Cardiac fibroblast (primary cell): ENCODE results near the gene PHLDB2.

Source experiments
- DNase-seq, 2 donors: peaks; one replicate each; pipeline versions ENCODE4 v3.0.0 to v3.0.0-alpha.2; 2010; ENCODE audit warnings: low read depth in 2 of 2
- H3K4me3 ChIP-seq, 2 donors: replicated peaks in 1 of 2; 1 replicate in 1 of 2; 2 replicates in 1 of 2; pipeline ENCODE4 v1.5.1; 2011; ENCODE audit warnings: low read depth in 2 of 2, low read length in 2 of 2, mild to moderate bottlenecking in 2 of 2, moderate library complexity in 1 of 2
- CTCF ChIP-seq: IDR thresholded peaks from one replicate; pipeline ENCODE4 v1.5.1; 2011; ENCODE audit warnings: low read depth, mild to moderate bottlenecking, low read length, inconsistent platforms

PHLDB2 gene

GRCh38 chr3:111993038-111993437, 134.0 kb downstream of the PHLDB2 start:
- TF ChIP-seq CTCF = no peak
- H3K4me3 ChIP-seq = no peak overlapping the region
- DNase-seq = no peak

- DNase-seq = peak in 1 of 2 donors; percentile 26
Observed at GRCh38 chr3:111998636-111999483, 139.8 kb downstream of the PHLDB2 start, which contains the start of gene TAGLN3. Gene TAGLN3 (plus strand): TSS chr3:111998922. CDS start chr3:111999423, 501 bp downstream.

GRCh38 chr3:111999484-112000324, 140.6 kb downstream of the PHLDB2 start:
- peak overlapping the region; percentile 39 to 45 for H3K4me3 ChIP-seq
- no peak for TF ChIP-seq CTCF
- DNase-seq = peak in 1 of 2 donors; percentile 10

More at GRCh38 chr3:111998636-111999483, 139.8 kb downstream of the PHLDB2 start, which contains the start of gene TAGLN3:
- peak within 1 kb of the TSS; percentile 39 to 45 for H3K4me3 ChIP-seq
- no peak for TF ChIP-seq CTCF

GRCh38 chr3:112000367-112000771, 141.3 kb downstream of the PHLDB2 start:
- no peak for TF ChIP-seq CTCF
- no peak overlapping the region for H3K4me3 ChIP-seq
- DNase-seq = no peak

GRCh38 chr3:112000966-112001365, 141.9 kb downstream of the PHLDB2 start:
- no peak overlapping the region for H3K4me3 ChIP-seq
- DNase-seq = no peak
- no peak for TF ChIP-seq CTCF

- DNase-seq = no peak
- no peak for TF ChIP-seq CTCF
- H3K4me3 ChIP-seq = no peak overlapping the region
Observed at GRCh38 chr3:112001526-112001925, 142.5 kb downstream of the PHLDB2 start.
